DND-41 (cell line): ENCODE measurements around the gene LTBP1.

Experiments used
- ATAC-seq: fragments of 200-7000 bp; cut with Tn5 transposase; 3 replicates; pipeline ENCODE4 v1.9.1; 2021; ENCODE audit warnings: low read depth; ENCODE audit not compliant: insufficient read depth
- DNase-seq: peaks from one replicate; pipeline ENCODE4 v3.0.0-alpha.2; 2020
- H2AFZ ChIP-seq: 2 replicates; pipeline ENCODE4 v1.6.0; 2012; ENCODE audit warnings: low read depth, low read length
- H3K27ac ChIP-seq: 2 replicates; pipeline ENCODE4 v1.5.1; 2012; ENCODE audit warnings: low read length, inconsistent platforms
- H3K27me3 ChIP-seq: fragments of 200-600 bp; sonication (generic); 2 replicates; pipeline ENCODE4 v1.6.0; 2012; ENCODE audit warnings: low read length, mild to moderate bottlenecking, inconsistent platforms; ENCODE audit not compliant: insufficient read depth, poor library complexity
- H3K36me3 ChIP-seq: 2 replicates; pipeline ENCODE4 v1.5.1; 2012; ENCODE audit warnings: low read length, inconsistent platforms; ENCODE audit not compliant: insufficient read depth
- H3K4me1 ChIP-seq: 2 replicates; pipeline ENCODE4 v1.5.1; 2012; ENCODE audit warnings: mild to moderate bottlenecking, low read length; ENCODE audit not compliant: insufficient read depth
- H3K4me2 ChIP-seq: 2 replicates; pipeline ENCODE4 v1.6.0; 2012; ENCODE audit warnings: mild to moderate bottlenecking, moderate library complexity, low read length, inconsistent platforms; ENCODE audit not compliant: insufficient read depth
- H3K4me3 ChIP-seq, 2 experiments: fragments of 200-600 bp in 1 of 2; shearing (Covaris generic) in 1 of 2; 2 replicates each; pipeline ENCODE4 v1.5.1; 2012 to 2016; ENCODE audit warnings: inconsistent platforms in 2 of 2, low read length in 2 of 2, mild to moderate bottlenecking in 2 of 2, low read depth in 1 of 2, moderate library complexity in 1 of 2
- H3K79me2 ChIP-seq: 2 replicates; pipeline ENCODE4 v1.6.0; 2012; ENCODE audit warnings: low read length, inconsistent platforms; ENCODE audit not compliant: insufficient read depth
- H3K9ac ChIP-seq: 2 replicates; pipeline ENCODE4 v1.6.0; 2012; ENCODE audit warnings: low read depth, mild to moderate bottlenecking, inconsistent platforms, low read length, moderate library complexity
- H3K9me3 ChIP-seq: 2 replicates; pipeline ENCODE4 v1.5.1; 2012; ENCODE audit warnings: low read length, moderate library complexity, mild to moderate bottlenecking, inconsistent platforms; ENCODE audit not compliant: insufficient read depth, severe bottlenecking
- H4K20me1 ChIP-seq: 2 replicates; pipeline ENCODE4 v1.6.0; 2012; ENCODE audit warnings: low read length; ENCODE audit not compliant: insufficient read depth
- CTCF ChIP-seq: IDR thresholded peaks from 2 replicates; pipeline ENCODE4 v1.5.1; 2012; ENCODE audit warnings: borderline replicate concordance, low read length, moderate library complexity, mild to moderate bottlenecking; ENCODE audit not compliant: poor library complexity, severe bottlenecking; ENCODE audit errors: extremely low read depth
- EZH2 ChIP-seq: IDR thresholded peaks from 3 replicates; pipeline ENCODE4 v1.6.1; 2012; ENCODE audit warnings: borderline replicate concordance, low read depth, mild to moderate bottlenecking, moderate library complexity, low read length, inconsistent platforms; ENCODE audit not compliant: severe bottlenecking

LTBP1 gene

GRCh38 chr2:33068261-33068660, 121.5 kb downstream of the LTBP1 start:
- TF ChIP-seq EZH2 (no peak), CTCF (no peak)
- ATAC-seq (no peak), DNase-seq (no peak)
- Histone ChIP-seq H2AFZ (no peak overlapping the region), H3K9ac (no peak overlapping the region), H3K27ac (no peak overlapping the region), H3K4me1 (no peaks in the 10 kb centered on the region), H4K20me1 (no peaks in the 10 kb centered on the region), H3K4me2 (no peak overlapping the region), H3K36me3 (no peaks in the 10 kb centered on the region), H3K4me3 (no peak overlapping the region), H3K79me2 (no peaks in the 10 kb centered on the region), H3K27me3 (no peaks in the 10 kb centered on the region), H3K9me3 (no peaks in the 10 kb centered on the region)

- Histone ChIP-seq H3K4me3 (no peak overlapping the region), H3K36me3 (no peaks in the 10 kb centered on the region), H3K4me1 (no peaks in the 10 kb centered on the region), H3K9me3 (no peaks in the 10 kb centered on the region), H2AFZ (no peak overlapping the region), H3K79me2 (no peaks in the 10 kb centered on the region), H3K27me3 (no peaks in the 10 kb centered on the region), H3K4me2 (no peak overlapping the region), H4K20me1 (no peaks in the 10 kb centered on the region), H3K27ac (no peak overlapping the region), H3K9ac (no peak overlapping the region)
- TF ChIP-seq EZH2 (no peak), CTCF (no peak)
- DNase-seq (no peak), ATAC-seq (no peak)
These were observed 123.3 kb downstream of the LTBP1 start for GRCh38 chr2:33069894-33070651.

- Histone ChIP-seq H3K4me1 (no peaks in the 10 kb centered on the region), H3K79me2 (no peaks in the 10 kb centered on the region), H2AFZ (no peak overlapping the region), H4K20me1 (no peaks in the 10 kb centered on the region), H3K4me3 (no peak overlapping the region), H3K9ac (no peak overlapping the region), H3K4me2 (no peak overlapping the region), H3K9me3 (no peaks in the 10 kb centered on the region), H3K27ac (no peak overlapping the region), H3K36me3 (no peaks in the 10 kb centered on the region), H3K27me3 (no peaks in the 10 kb centered on the region)
- TF ChIP-seq CTCF (no peak), EZH2 (no peak)
- ATAC-seq (no peak), DNase-seq (no peak)
These were observed 124.8 kb downstream of the LTBP1 start for GRCh38 chr2:33071591-33071990.
